Suprapubic skin (tissue), 4 donors: ENCODE data around the gene FASTK. TPM values are rescaled to one million over a fixed set of nuclear protein-coding genes. Genes with fewer than 3 reads are reported as not detected.

Experiments used
- DNase-seq, 2 donors: peaks; one replicate each; pipeline ENCODE4 v3.0.0-alpha.2; 2019; ENCODE audit warnings: low spot score in 2 of 2
- H3K27ac ChIP-seq: fragments of 200-600 bp; sonication (generic); one replicate; pipeline ENCODE4 v1.5.1; 2019
- H3K27me3 ChIP-seq: fragments of 200-600 bp; sonication (generic); one replicate; pipeline ENCODE4 v1.5.1; 2019
- H3K36me3 ChIP-seq: fragments of 200-600 bp; sonication (generic); one replicate; pipeline ENCODE4 v1.5.1; 2019
- H3K4me1 ChIP-seq: fragments of 200-600 bp; sonication (generic); one replicate; pipeline ENCODE4 v1.5.1; 2019
- H3K4me3 ChIP-seq: fragments of 200-600 bp; sonication (generic); one replicate; pipeline ENCODE4 v1.5.1; 2019; ENCODE audit warnings: mild to moderate bottlenecking
- H3K9me3 ChIP-seq: fragments of 200-600 bp; sonication (generic); one replicate; pipeline ENCODE4 v1.5.1; 2019
- EP300 ChIP-seq: sonication (generic); formaldehyde crosslinking; IDR thresholded peaks from one replicate; pipeline ENCODE4 v1.6.1; 2017; ENCODE audit warnings: antibody characterized with exemption
- POLR2A ChIP-seq, 2 donors: fragments of 450-650 bp; IDR thresholded peaks; one replicate each; pipeline ENCODE4 v1.6.1; 2017; ENCODE audit warnings: antibody characterized with exemption in 2 of 2, mild to moderate bottlenecking in 2 of 2, moderate library complexity in 2 of 2
- POLR2AphosphoS5 ChIP-seq, 3 donors: sonication (generic); formaldehyde crosslinking; IDR thresholded peaks; one replicate each; pipeline ENCODE4 v1.6.1; 2017; ENCODE audit warnings: antibody characterized with exemption in 3 of 3
- WGBS: methylation state at CpG from one replicate; pipeline ENCODE4 v1.1.5; 2018; 5-methylcytosine and 5-hydroxymethylcytosine counted together
- total RNA-seq, 4 donors: library from RNA; depleted of rRNA; stranded (reverse); fragments of >200 nt; gene quantifications; one replicate each; pipeline ENCODE4 v1.1.0, GENCODE V29; 2016
- TF ChIP-seq, protein P1 (sequence below), 2 donors: fragments of 200-600 bp in 1 of 2; fragments of 450-650 bp in 1 of 2; sonication (generic) in 1 of 2; IDR thresholded peaks; one replicate each; pipeline ENCODE4 v1.5.1; 2016 to 2019; ENCODE audit warnings: antibody characterized with exemption in 2 of 2, mild to moderate bottlenecking in 1 of 2, moderate library complexity in 1 of 2

The FASTK gene
- total RNA-seq, 4 donors from 2014 or later = 76.8 to 102 (median 90.9) TPM

GRCh38 chr7:151110941-151111645, 30.5 kb upstream of the FASTK start:
- no peak for TF ChIP-seq POLR2AphosphoS5 (IDR thresholded peaks at IDR 0.05)
- TF ChIP-seq, protein P1, sequence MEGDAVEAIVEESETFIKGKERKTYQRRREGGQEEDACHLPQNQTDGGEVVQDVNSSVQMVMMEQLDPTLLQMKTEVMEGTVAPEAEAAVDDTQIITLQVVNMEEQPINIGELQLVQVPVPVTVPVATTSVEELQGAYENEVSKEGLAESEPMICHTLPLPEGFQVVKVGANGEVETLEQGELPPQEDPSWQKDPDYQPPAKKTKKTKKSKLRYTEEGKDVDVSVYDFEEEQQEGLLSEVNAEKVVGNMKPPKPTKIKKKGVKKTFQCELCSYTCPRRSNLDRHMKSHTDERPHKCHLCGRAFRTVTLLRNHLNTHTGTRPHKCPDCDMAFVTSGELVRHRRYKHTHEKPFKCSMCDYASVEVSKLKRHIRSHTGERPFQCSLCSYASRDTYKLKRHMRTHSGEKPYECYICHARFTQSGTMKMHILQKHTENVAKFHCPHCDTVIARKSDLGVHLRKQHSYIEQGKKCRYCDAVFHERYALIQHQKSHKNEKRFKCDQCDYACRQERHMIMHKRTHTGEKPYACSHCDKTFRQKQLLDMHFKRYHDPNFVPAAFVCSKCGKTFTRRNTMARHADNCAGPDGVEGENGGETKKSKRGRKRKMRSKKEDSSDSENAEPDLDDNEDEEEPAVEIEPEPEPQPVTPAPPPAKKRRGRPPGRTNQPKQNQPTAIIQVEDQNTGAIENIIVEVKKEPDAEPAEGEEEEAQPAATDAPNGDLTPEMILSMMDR (IDR thresholded peaks at IDR 0.05) = peak; percentile 81 to 87
- no peak overlapping the region for H3K4me3 ChIP-seq
- peaks cover 42% of the 10 kb centered on the region for H3K4me1 ChIP-seq
- DNase-seq = peak in 1 of 2 donors; percentile 83
- no peaks in the 10 kb centered on the region for H3K9me3 ChIP-seq
- no peaks in the 10 kb centered on the region for H3K36me3 ChIP-seq
- no peak overlapping the region for H3K27ac ChIP-seq
- no peaks in the 10 kb centered on the region for H3K27me3 ChIP-seq
- WGBS = 43% methylated on average over 9 of the region's 20 CpGs

DNA sequence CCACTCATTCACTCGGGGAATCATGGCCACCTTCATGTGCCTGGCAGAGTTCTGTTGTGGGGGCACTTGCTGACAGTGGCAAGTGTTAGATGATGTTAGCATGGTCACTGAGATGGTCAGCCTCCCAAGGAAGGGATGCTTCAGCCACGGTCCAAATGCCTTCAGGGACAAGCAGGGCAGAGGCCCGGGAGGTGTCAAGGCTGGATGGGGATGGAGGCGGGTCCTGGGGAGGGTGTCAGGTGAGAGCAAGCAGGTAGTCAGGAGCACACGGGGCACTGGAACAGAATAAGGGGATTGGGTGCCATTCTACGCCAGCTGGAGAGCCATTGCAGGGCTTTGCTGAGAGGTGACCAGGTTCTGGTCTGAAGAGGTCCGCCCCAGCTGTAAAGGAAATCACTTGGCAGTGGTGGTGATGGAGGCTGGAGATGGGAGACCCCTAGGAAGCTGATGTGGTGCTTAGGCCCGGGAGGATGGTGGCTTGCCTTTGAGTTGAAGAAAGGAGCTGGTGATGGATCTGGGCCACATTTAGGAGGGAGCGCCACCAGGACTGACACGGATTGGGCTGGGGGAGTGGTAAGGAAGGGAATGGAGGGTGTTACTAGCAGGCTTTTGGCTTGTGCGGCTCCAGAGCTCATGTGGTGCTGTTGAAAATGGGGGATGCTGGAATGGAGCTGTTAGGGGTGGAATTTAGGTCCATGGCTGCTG, 29.8 kb upstream of the FASTK start:
- H3K27me3 ChIP-seq = no peaks in the 10 kb centered on the region
- no peak overlapping the region for H3K27ac ChIP-seq
- H3K9me3 ChIP-seq = no peaks in the 10 kb centered on the region
- TF ChIP-seq, protein P1 (IDR thresholded peaks at IDR 0.05) = no peak
- TF ChIP-seq EP300 = no peak
- no peak for TF ChIP-seq POLR2A (IDR thresholded peaks at IDR 0.05)
- no peak for TF ChIP-seq POLR2AphosphoS5 (IDR thresholded peaks at IDR 0.05)
- no peak overlapping the region for H3K4me3 ChIP-seq
- DNase-seq = no peak
- 76% methylated on average over 11 of the region's 11 CpGs for WGBS
- no peaks in the 10 kb centered on the region for H3K36me3 ChIP-seq
- H3K4me1 ChIP-seq = peaks cover 35% of the 10 kb centered on the region

- Histone ChIP-seq H3K9me3 (no peaks in the 10 kb centered on the region), H3K27me3 (no peaks in the 10 kb centered on the region), H3K4me1 (peaks cover 44% of the 10 kb centered on the region), H3K27ac (peak overlapping the region; percentile 3), H3K4me3 (no peak overlapping the region), H3K36me3 (no peaks in the 10 kb centered on the region)
- TF ChIP-seq, protein P1 (IDR thresholded peaks at IDR 0.05) = no peak
- no peak for TF ChIP-seq POLR2AphosphoS5 (IDR thresholded peaks at IDR 0.05)
- TF ChIP-seq EP300 = no peak
- no peak for TF ChIP-seq POLR2A (IDR thresholded peaks at IDR 0.05)
- DNase-seq = no peak
- 61% methylated on average over 14 of the region's 15 CpGs for WGBS
Measured at GRCh38 chr7:151109094-151110048, 28.8 kb upstream of the FASTK start.

DNA sequence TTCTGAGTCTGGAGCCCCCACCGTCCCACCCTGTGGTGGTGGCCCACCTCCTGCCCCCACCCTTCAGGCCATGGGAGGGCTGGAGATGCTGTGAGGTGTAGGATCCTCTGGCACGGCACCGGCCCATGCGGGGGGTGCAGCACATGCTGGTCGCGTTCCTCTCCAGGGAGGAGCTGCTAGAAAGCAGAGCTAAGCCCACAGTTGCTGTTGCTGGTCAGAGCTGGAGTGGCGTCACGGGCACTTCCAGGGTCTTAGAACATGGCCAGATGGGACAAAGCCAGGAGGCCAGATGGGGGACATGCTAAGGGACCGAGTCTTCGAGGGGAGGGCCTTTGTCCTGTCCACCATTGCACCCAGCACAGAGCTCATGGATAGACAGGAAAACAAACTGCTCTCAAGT, 27.3 kb upstream of the FASTK start:
- TF ChIP-seq EP300 (no peak), POLR2AphosphoS5 (IDR thresholded peaks at IDR 0.05) (no peak), POLR2A (IDR thresholded peaks at IDR 0.05) (no peak)
- TF ChIP-seq, protein P1 (IDR thresholded peaks at IDR 0.05) = no peak
- DNase-seq = no peak
- no peak overlapping the region for H3K4me3 ChIP-seq
- no peak overlapping the region for H3K27ac ChIP-seq
- H3K4me1 ChIP-seq = peaks cover 33% of the 10 kb centered on the region
- H3K9me3 ChIP-seq = no peaks in the 10 kb centered on the region
- no peaks in the 10 kb centered on the region for H3K36me3 ChIP-seq
- 86% methylated on average over 6 of the region's 10 CpGs for WGBS
- H3K27me3 ChIP-seq = no peaks in the 10 kb centered on the region
